ENCODE measurements around the gene RCCD1. TPM values are rescaled to one million over a fixed set of nuclear protein-coding genes. Genes with fewer than 3 reads are reported as not detected.

RCCD1 gene
- total RNA-seq, 1 experiment from 2014 or later = 22.8 TPM

DNA sequence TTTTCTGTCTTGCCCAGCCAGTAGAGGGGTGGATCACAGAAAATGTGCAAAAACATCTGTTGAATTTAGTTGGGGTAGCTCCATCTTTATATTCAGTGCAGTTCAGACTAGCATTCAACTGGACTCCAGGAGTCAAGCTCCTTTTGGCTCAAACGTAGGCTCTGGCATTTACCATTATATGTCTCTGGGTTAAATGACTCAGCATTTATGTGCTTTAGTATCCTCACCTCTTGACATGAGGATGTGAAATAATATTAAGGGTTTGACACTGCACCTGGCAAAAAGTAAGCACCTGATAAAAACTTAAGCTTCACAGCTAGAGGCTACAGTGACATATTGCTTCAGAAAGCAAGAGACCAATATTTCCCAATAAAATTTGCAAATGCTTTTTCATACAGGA, 24.9 kb downstream of the RCCD1 start:
- Histone ChIP-seq H3K14ac (ENCODE audit: insufficient read depth, low read length) (no peak overlapping the region), H3K9ac (ENCODE audit: extremely low read depth, insufficient read length, low read length) (no peak overlapping the region), H3T11ph (ENCODE audit: low read length) (no peak overlapping the region), H4K91ac (ENCODE audit: insufficient read length, low read depth, low read length) (no peak overlapping the region), H3K18ac (ENCODE audit: insufficient read length, low read depth, low read length) (no peak overlapping the region), H4K20me1 (ENCODE audit: control insufficient read depth, insufficient read depth, insufficient read length) (no peaks in the 10 kb centered on the region), H4K5ac (ENCODE audit: insufficient read length, low read depth, low read length) (no peak overlapping the region), H2BK5ac (ENCODE audit: insufficient read length, low read length) (no peak overlapping the region), H3K9me3 (ENCODE audit: control insufficient read depth, low read depth, low read length) (no peaks in the 10 kb centered on the region), H3K4me1 (ENCODE audit: insufficient read depth, low read length) (no peaks in the 10 kb centered on the region), H2BK20ac (ENCODE audit: low read depth, low read length, poor library complexity, severe bottlenecking) (no peak overlapping the region), H2BK15ac (ENCODE audit: low read depth, low read length) (no peak overlapping the region), H3K79me2 (ENCODE audit: insufficient read depth, low read length) (no peaks in the 10 kb centered on the region; the same call in 1 of the 2 replicates), H3K27ac (ENCODE audit: insufficient read length, low read depth, low read length) (no peak overlapping the region), H2BK12ac (ENCODE audit: insufficient read length, low read depth, low read length) (no peak overlapping the region), H3K56ac (ENCODE audit: insufficient read length, low read depth, low read length) (no peak overlapping the region), H3K4me2 (ENCODE audit: insufficient read depth, insufficient read length, low read length) (no peak overlapping the region), H3K23me2 (ENCODE audit: insufficient read length, low read depth, low read length, poor library complexity, severe bottlenecking) (no peaks in the 10 kb centered on the region), H2AFZ (ENCODE audit: low read length) (no peak overlapping the region), H3K79me1 (ENCODE audit: insufficient read depth, low read depth, low read length, poor library complexity, severe bottlenecking) (peaks cover 7% of the 10 kb centered on the region), H3K27me3 (ENCODE audit: insufficient read depth, low read length) (no peaks in the 10 kb centered on the region), H2AK5ac (ENCODE audit: insufficient read length, low read length) (no peak overlapping the region), H2BK120ac (ENCODE audit: low read depth, low read length, poor library complexity, severe bottlenecking) (no peak overlapping the region), H4K8ac (replicated peaks; ENCODE audit: insufficient read length, low read depth, low read length) (no peak overlapping the region), H3K4ac (ENCODE audit: low read depth, low read length) (no peak overlapping the region), H3K23ac (ENCODE audit: insufficient read length, low read depth, low read length) (no peak overlapping the region)
- H3K4me1 Mint-ChIP-seq = no peaks in the 10 kb centered on the region
- DNase-seq = no peak
- WGBS (ENCODE audit: extremely low coverage, insufficient read length, low lambda C conversion rate) = no CpG with 5 or more reads among the region's 1 CpG
- H3K27me3 Mint-ChIP-seq (ENCODE audit: low read depth) = no peaks in the 10 kb centered on the region; the same call in 1 of the 2 replicates
- TF ChIP-seq, protein P1, sequence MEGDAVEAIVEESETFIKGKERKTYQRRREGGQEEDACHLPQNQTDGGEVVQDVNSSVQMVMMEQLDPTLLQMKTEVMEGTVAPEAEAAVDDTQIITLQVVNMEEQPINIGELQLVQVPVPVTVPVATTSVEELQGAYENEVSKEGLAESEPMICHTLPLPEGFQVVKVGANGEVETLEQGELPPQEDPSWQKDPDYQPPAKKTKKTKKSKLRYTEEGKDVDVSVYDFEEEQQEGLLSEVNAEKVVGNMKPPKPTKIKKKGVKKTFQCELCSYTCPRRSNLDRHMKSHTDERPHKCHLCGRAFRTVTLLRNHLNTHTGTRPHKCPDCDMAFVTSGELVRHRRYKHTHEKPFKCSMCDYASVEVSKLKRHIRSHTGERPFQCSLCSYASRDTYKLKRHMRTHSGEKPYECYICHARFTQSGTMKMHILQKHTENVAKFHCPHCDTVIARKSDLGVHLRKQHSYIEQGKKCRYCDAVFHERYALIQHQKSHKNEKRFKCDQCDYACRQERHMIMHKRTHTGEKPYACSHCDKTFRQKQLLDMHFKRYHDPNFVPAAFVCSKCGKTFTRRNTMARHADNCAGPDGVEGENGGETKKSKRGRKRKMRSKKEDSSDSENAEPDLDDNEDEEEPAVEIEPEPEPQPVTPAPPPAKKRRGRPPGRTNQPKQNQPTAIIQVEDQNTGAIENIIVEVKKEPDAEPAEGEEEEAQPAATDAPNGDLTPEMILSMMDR (conservative IDR thresholded peaks at IDR 0.05) = no peak
- H3K9me3 Mint-ChIP-seq = no peaks in the 10 kb centered on the region
- peaks cover 66 to 94% (median 94%) of the 10 kb centered on the region in 3 experiments for H3K36me3 Mint-ChIP-seq (ENCODE audit: insufficient read depth in 1 of 3, low read depth in 3 of 3)
- no peak overlapping the region for H3K27ac Mint-ChIP-seq
- no peak overlapping the region for H3K4me3 Mint-ChIP-seq

Data from H9 (cell line).